Measurements from ENCODE around the gene CCDC106. TPM values are rescaled to one million over a fixed set of nuclear protein-coding genes. Genes with fewer than 3 reads are reported as not detected.

Gene CCDC106
- total RNA-seq, 1 experiment from 2014 or later: 9.3 TPM

GRCh38 chr19:55697698-55698097, 49.7 kb downstream of the CCDC106 start:
- in situ Hi-C loops (cut with HindIII; ENCODE audit: low pct_unique_long_range_greater_than_20kb, low sequenced_read_pairs): no loop called here

GRCh38 chr19:55698256-55698655, 50.2 kb downstream of the CCDC106 start:
- no peak for DNase-seq (ENCODE audit: low read depth)
- in situ Hi-C loops (cut with HindIII; ENCODE audit: low pct_unique_long_range_greater_than_20kb, low sequenced_read_pairs): no loop called here

More at GRCh38 chr19:55697698-55698097, 49.7 kb downstream of the CCDC106 start:
- DNase-seq (ENCODE audit: low read depth): no peak

- no peak for DNase-seq (ENCODE audit: low read depth)
- in situ Hi-C loops (cut with HindIII; ENCODE audit: low pct_unique_long_range_greater_than_20kb, low sequenced_read_pairs): no loop called here
Measured at GRCh38 chr19:55699221-55699620, 51.2 kb downstream of the CCDC106 start.

GRCh38 chr19:55700813-55701212, 52.8 kb downstream of the CCDC106 start:
- DNase-seq (ENCODE audit: low read depth): no peak
- in situ Hi-C loops (cut with HindIII; ENCODE audit: low pct_unique_long_range_greater_than_20kb, low sequenced_read_pairs): no loop called here

GRCh38 chr19:55702131-55702627, 54.2 kb downstream of the CCDC106 start:
- no peak for DNase-seq (ENCODE audit: low read depth)
- in situ Hi-C loops (cut with HindIII; ENCODE audit: low pct_unique_long_range_greater_than_20kb, low sequenced_read_pairs): no loop called here

Other genes with a start within 250 kb of the CCDC106 start
- gene UBE2S, start 240.4 kb upstream of the CCDC106 start, total RNA-seq (2014; rRNA removed; shearing (Covaris generic); ENCODE audit: low replicate concordance): 231 and 237 TPM in 2 replicates
- not detected in 2 replicates for gene SHISA7, start 204.9 kb upstream of the CCDC106 start, total RNA-seq (2014; rRNA removed; shearing (Covaris generic); ENCODE audit: low replicate concordance)
- 231 and 265 TPM in 2 replicates for gene ISOC2, start 186.6 kb upstream of the CCDC106 start, total RNA-seq (2014; rRNA removed; shearing (Covaris generic); ENCODE audit: low replicate concordance)
- gene C19orf85, start 183.5 kb upstream of the CCDC106 start, total RNA-seq (2014; rRNA removed; shearing (Covaris generic); ENCODE audit: low replicate concordance): not detected in 2 replicates
- 1.9 and 5.3 TPM in 2 replicates for gene ZNF628, start 171.6 kb upstream of the CCDC106 start, total RNA-seq (2014; rRNA removed; shearing (Covaris generic); ENCODE audit: low replicate concordance)
- gene NAT14, start 163.0 kb upstream of the CCDC106 start, total RNA-seq (2014; rRNA removed; shearing (Covaris generic); ENCODE audit: low replicate concordance): 94.3 and 99.9 TPM in 2 replicates
- gene SSC5D, start 159.8 kb upstream of the CCDC106 start, total RNA-seq (2014; rRNA removed; shearing (Covaris generic); ENCODE audit: low replicate concordance): 0.14 TPM in 1 of 2 replicates, not detected in the other
- gene SBK2, start 111.1 kb upstream of the CCDC106 start, total RNA-seq (2014; rRNA removed; shearing (Covaris generic); ENCODE audit: low replicate concordance): not detected in 2 replicates
- 1.0 and 6.3 TPM in 2 replicates for gene SBK3, start 102.7 kb upstream of the CCDC106 start, total RNA-seq (2014; rRNA removed; shearing (Covaris generic); ENCODE audit: low replicate concordance)
- 2.2 and 12.9 TPM in 2 replicates for gene ZNF579, start 67.4 kb upstream of the CCDC106 start, total RNA-seq (2014; rRNA removed; shearing (Covaris generic); ENCODE audit: low replicate concordance)
- gene FIZ1, start 48.7 kb upstream of the CCDC106 start, total RNA-seq (2014; rRNA removed; shearing (Covaris generic); ENCODE audit: low replicate concordance): 12.3 and 13.4 TPM in 2 replicates
- gene ZNF524, start 47.9 kb upstream of the CCDC106 start, total RNA-seq (2014; rRNA removed; shearing (Covaris generic); ENCODE audit: low replicate concordance): 15.5 and 31.0 TPM in 2 replicates
- 0.87 and 1.7 TPM in 2 replicates for gene ZNF865, start 42.6 kb upstream of the CCDC106 start, total RNA-seq (2014; rRNA removed; shearing (Covaris generic); ENCODE audit: low replicate concordance)
- gene ZNF784, start 23.6 kb upstream of the CCDC106 start, total RNA-seq (2014; rRNA removed; shearing (Covaris generic); ENCODE audit: low replicate concordance): 3.6 and 14.3 TPM in 2 replicates
- 2.3 and 12.1 TPM in 2 replicates for gene ZNF580, start 7.2 kb upstream of the CCDC106 start, total RNA-seq (2014; rRNA removed; shearing (Covaris generic); ENCODE audit: low replicate concordance)
- 10.8 and 23.3 TPM in 2 replicates for gene ZNF581, start 4.6 kb upstream of the CCDC106 start, total RNA-seq (2014; rRNA removed; shearing (Covaris generic); ENCODE audit: low replicate concordance)
- 129 and 183 TPM in 2 replicates for gene U2AF2, start 6.8 kb downstream of the CCDC106 start, total RNA-seq (2014; rRNA removed; shearing (Covaris generic); ENCODE audit: low replicate concordance)
- 117 and 123 TPM in 2 replicates for gene EPN1, start 27.0 kb downstream of the CCDC106 start, total RNA-seq (2014; rRNA removed; shearing (Covaris generic); ENCODE audit: low replicate concordance)
- not detected in 2 replicates for gene NLRP9, start 90.2 kb downstream of the CCDC106 start, total RNA-seq (2014; rRNA removed; shearing (Covaris generic); ENCODE audit: low replicate concordance)
- not detected in 2 replicates for gene RFPL4A, start 110.9 kb downstream of the CCDC106 start, total RNA-seq (2014; rRNA removed; shearing (Covaris generic); ENCODE audit: low replicate concordance)
- gene RFPL4AL1, start 120.9 kb downstream of the CCDC106 start, total RNA-seq (2014; rRNA removed; shearing (Covaris generic); ENCODE audit: low replicate concordance): not detected in 2 replicates
- gene NLRP11, start 183.8 kb downstream of the CCDC106 start, total RNA-seq (2014; rRNA removed; shearing (Covaris generic); ENCODE audit: low replicate concordance): 0.14 TPM in 1 of 2 replicates, not detected in the other
- not detected in 2 replicates for gene NLRP4, start 188.3 kb downstream of the CCDC106 start, total RNA-seq (2014; rRNA removed; shearing (Covaris generic); ENCODE audit: low replicate concordance)

Data from Caki2 (cell line).